ENCODE data around the gene YPEL3. TPM values are rescaled to one million over a fixed set of nuclear protein-coding genes. Genes with fewer than 3 reads are reported as not detected.

YPEL3 gene
- total RNA-seq, 4 donors from 2014 or later, result 81.9 to 197 (median 122) TPM

GRCh38 chr16:30063893-30064728, 31.9 kb downstream of the YPEL3 start:
- peaks cover 0 to 23% (median 11%) of the 10 kb centered on the region in 3 donors for H3K36me3 ChIP-seq
- WGBS, 2 donors, result 4 to 5% methylated on average over 27 of the region's 27 CpGs
- no peaks in the 10 kb centered on the region for H3K9me3 ChIP-seq
- H3K27me3 ChIP-seq, result no peaks in the 10 kb centered on the region
- peak overlapping the region; percentile 65 to 96 (median 91) for H3K4me3 ChIP-seq
- peak overlapping the region; percentile 90 to 100 (median 96) for H3K27ac ChIP-seq
- peak; percentile 73 to 79 for DNase-seq (ENCODE audit: low spot score in 2 of 2)
- peak in 1 of 2 donors; percentile 76 for TF ChIP-seq EP300 (IDR thresholded peaks at IDR 0.05)
- TF ChIP-seq CTCF (IDR thresholded peaks at IDR 0.05), result peak; percentile 23 to 63 (median 50)
- peak; percentile 29 to 40 for TF ChIP-seq POLR2A (IDR thresholded peaks at IDR 0.05)
- H3K4me1 ChIP-seq, result peaks cover 5 to 47% (median 31%) of the 10 kb centered on the region in 4 donors

- DNase-seq (ENCODE audit: low spot score in 2 of 2), result no peak
- Histone ChIP-seq H3K36me3 (peaks cover 0 to 16% (median 3%) of the 10 kb centered on the region in 3 donors), H3K9me3 (no peaks in the 10 kb centered on the region), H3K27me3 (no peaks in the 10 kb centered on the region), H3K27ac (peak overlapping the region; percentile 90 to 100 (median 96)), H3K4me1 (peaks cover 5 to 40% (median 26%) of the 10 kb centered on the region in 4 donors), H3K4me3 (peak overlapping the region; percentile 65 to 96 (median 91))
- TF ChIP-seq POLR2A (IDR thresholded peaks at IDR 0.05), result no peak
- TF ChIP-seq CTCF (IDR thresholded peaks at IDR 0.05), result no peak
- WGBS, 2 donors, result 42 to 47% methylated on average over 12 of the region's 12 CpGs
Observed at GRCh38 chr16:30063278-30063892, 32.6 kb downstream of the YPEL3 start.

- no peaks in the 10 kb centered on the region for H3K9me3 ChIP-seq
- no peaks in the 10 kb centered on the region for H3K27me3 ChIP-seq
- DNase-seq (ENCODE audit: low spot score in 2 of 2), result no peak
- no peak overlapping the region for H3K27ac ChIP-seq
- H3K4me1 ChIP-seq, result peaks cover 5 to 21% (median 9%) of the 10 kb centered on the region in 4 donors
- no peak overlapping the region for H3K4me3 ChIP-seq
- 77 to 89% methylated on average over 2 of the region's 2 CpGs for WGBS, 2 donors
- TF ChIP-seq EP300 (IDR thresholded peaks at IDR 0.05) (no peak), CTCF (IDR thresholded peaks at IDR 0.05) (no peak), POLR2A (IDR thresholded peaks at IDR 0.05) (no peak)
- H3K36me3 ChIP-seq, result no peaks in the 10 kb centered on the region
Observed at GRCh38 chr16:30060836-30061554, 35.0 kb downstream of the YPEL3 start.

GRCh38 chr16:30060346-30060745, 35.7 kb downstream of the YPEL3 start:
- WGBS, 2 donors, result 63 to 82% methylated on average over 4 of the region's 4 CpGs
- no peaks in the 10 kb centered on the region for H3K36me3 ChIP-seq
- no peak for DNase-seq (ENCODE audit: low spot score in 2 of 2)
- H3K4me3 ChIP-seq, result no peak overlapping the region
- no peak for TF ChIP-seq EP300 (IDR thresholded peaks at IDR 0.05)
- no peak for TF ChIP-seq POLR2A (IDR thresholded peaks at IDR 0.05)
- no peak for TF ChIP-seq CTCF (IDR thresholded peaks at IDR 0.05)
- H3K27ac ChIP-seq, result no peak overlapping the region
- H3K4me1 ChIP-seq, result peaks cover 5 to 21% (median 9%) of the 10 kb centered on the region in 4 donors
- no peaks in the 10 kb centered on the region for H3K9me3 ChIP-seq
- H3K27me3 ChIP-seq, result no peaks in the 10 kb centered on the region
